Nephron progenitor cell (in vitro differentiated cells): Measurements from ENCODE around the gene CDC42BPA.

Experiments
- DNase-seq: peaks from one replicate; pipeline ENCODE4 v3.0.0; 2021
- H3K27ac Mint-ChIP-seq: 2 replicates; pipeline ENCODE4 v1.8.0; 2021; ENCODE audit warnings: mild to moderate bottlenecking, moderate library complexity, mixed read lengths
- H3K27me3 Mint-ChIP-seq: 2 replicates; pipeline ENCODE4 v1.8.0; 2021; ENCODE audit warnings: mild to moderate bottlenecking, low read depth, mixed read lengths; ENCODE audit not compliant: poor library complexity
- H3K36me3 Mint-ChIP-seq: 2 replicates; pipeline ENCODE4 v1.8.0; 2021; ENCODE audit warnings: low read depth, mixed read lengths
- H3K4me1 Mint-ChIP-seq: 2 replicates; pipeline ENCODE4 v1.8.0; 2021; ENCODE audit warnings: mixed read lengths
- H3K4me3 Mint-ChIP-seq: 2 replicates; pipeline ENCODE4 v1.8.0; 2021; ENCODE audit warnings: mild to moderate bottlenecking, moderate library complexity, mixed read lengths
- H3K9me3 Mint-ChIP-seq: 2 replicates; pipeline ENCODE4 v1.8.0; 2021; ENCODE audit warnings: mild to moderate bottlenecking, moderate library complexity, mixed read lengths
- TF ChIP-seq, protein P1 (sequence below): fragments of 200-600 bp; sonication (generic); IDR thresholded peaks from 2 replicates; pipeline ENCODE4 v1.5.0; 2021; ENCODE audit warnings: antibody characterized with exemption

CDC42BPA gene

DNA sequence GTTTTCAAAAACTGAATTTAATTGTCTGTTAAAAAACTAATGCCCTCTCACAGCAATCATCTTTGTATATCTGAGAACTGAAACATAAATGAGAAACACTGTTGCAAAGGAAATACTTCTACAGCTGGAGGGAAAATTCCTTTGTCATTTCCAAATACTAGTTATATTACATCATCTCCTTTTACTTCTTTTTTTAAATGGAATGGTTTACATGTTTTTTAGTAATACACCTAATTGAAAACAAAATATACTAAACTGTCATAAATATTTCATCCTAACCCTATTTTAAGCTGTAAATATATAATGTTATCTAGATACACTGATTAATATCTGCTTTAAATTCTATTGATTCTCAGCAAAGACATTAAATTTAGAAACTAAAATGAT, 19.1 kb downstream of the CDC42BPA start:
- peaks cover 15% of the 10 kb centered on the region for H3K36me3 Mint-ChIP-seq
- no peak overlapping the region for H3K4me3 Mint-ChIP-seq
- no peaks in the 10 kb centered on the region for H3K4me1 Mint-ChIP-seq
- H3K9me3 Mint-ChIP-seq, result peaks cover 3% of the 10 kb centered on the region
- H3K27ac Mint-ChIP-seq, result no peak overlapping the region
- TF ChIP-seq, protein P1, sequence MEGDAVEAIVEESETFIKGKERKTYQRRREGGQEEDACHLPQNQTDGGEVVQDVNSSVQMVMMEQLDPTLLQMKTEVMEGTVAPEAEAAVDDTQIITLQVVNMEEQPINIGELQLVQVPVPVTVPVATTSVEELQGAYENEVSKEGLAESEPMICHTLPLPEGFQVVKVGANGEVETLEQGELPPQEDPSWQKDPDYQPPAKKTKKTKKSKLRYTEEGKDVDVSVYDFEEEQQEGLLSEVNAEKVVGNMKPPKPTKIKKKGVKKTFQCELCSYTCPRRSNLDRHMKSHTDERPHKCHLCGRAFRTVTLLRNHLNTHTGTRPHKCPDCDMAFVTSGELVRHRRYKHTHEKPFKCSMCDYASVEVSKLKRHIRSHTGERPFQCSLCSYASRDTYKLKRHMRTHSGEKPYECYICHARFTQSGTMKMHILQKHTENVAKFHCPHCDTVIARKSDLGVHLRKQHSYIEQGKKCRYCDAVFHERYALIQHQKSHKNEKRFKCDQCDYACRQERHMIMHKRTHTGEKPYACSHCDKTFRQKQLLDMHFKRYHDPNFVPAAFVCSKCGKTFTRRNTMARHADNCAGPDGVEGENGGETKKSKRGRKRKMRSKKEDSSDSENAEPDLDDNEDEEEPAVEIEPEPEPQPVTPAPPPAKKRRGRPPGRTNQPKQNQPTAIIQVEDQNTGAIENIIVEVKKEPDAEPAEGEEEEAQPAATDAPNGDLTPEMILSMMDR, result no peak
- no peaks in the 10 kb centered on the region for H3K27me3 Mint-ChIP-seq
- no peak for DNase-seq

DNA sequence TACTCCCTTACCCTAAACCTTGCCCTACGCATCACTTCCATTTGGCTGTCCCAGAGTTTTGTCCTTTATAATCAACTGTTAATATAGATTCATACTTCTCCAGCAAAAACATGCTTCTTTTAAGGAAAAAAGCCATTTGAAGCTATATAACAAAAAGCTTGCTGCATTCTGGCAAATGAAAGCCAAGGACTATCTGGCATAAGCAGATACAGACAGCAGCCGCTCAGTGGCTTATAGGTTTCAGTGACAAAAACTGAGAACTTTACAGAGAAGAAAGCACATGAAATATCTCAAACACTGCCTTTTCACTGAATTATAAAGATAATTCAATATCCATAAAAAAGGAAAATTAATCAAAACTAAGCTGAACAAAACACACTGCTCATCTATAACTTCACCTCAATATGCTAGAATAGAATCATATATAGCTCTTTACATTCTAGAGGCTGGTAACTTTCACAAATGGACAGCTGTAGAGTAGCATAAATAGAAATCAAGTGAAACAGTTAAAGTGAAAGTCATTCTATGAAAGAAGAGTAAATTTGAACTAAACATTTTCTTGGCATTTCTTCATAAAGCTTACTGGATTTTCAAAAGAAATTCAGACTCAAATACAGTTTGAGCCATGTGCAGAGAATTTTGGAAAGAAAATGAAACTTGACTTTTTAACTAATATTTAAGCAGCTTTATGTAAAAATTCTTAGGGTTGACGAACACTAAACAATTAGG, 19.6 kb downstream of the CDC42BPA start:
- Mint-ChIP-seq H3K27me3 (no peaks in the 10 kb centered on the region), H3K4me3 (no peak overlapping the region), H3K36me3 (peaks cover 15% of the 10 kb centered on the region), H3K9me3 (peaks cover 3% of the 10 kb centered on the region), H3K4me1 (no peaks in the 10 kb centered on the region), H3K27ac (no peak overlapping the region)
- DNase-seq, result no peak
- TF ChIP-seq, protein P1, result no peak

DNA sequence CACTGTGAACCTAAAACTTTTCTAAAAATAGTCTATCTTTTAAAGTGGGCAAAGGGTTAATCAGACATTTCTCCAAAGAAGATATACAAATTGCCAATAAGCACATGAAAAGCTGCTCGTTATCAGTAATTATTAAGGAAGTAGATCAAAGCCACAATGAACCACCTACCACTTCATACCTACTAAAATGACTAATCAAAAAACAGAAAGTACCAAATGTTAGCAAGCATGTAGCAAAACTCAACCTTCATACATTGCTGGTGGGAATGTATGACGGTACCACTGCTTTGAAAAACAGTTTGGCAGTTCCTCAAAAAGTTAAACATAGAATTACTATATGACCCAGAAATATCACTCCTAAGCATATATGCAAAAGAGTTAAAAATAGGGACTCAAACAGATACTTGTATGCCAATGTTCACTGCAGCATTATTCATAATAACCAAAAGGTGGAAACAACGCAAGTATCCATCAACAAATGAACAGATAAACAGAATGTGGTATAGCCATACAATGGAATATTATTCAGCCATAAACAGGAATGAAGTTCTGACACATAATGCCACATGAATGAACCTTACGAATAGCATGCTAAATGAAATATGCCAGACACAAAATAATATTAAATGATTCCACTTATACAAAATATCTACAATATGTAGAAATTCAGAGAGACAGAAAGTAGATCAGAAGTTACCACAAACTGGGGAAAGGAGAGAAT, 21.1 kb downstream of the CDC42BPA start:
- Mint-ChIP-seq H3K27ac (no peak overlapping the region), H3K9me3 (peaks cover 8% of the 10 kb centered on the region), H3K4me1 (no peaks in the 10 kb centered on the region), H3K4me3 (no peak overlapping the region), H3K36me3 (peaks cover 23% of the 10 kb centered on the region), H3K27me3 (no peaks in the 10 kb centered on the region)
- DNase-seq, result no peak
- TF ChIP-seq, protein P1, result no peak

DNA sequence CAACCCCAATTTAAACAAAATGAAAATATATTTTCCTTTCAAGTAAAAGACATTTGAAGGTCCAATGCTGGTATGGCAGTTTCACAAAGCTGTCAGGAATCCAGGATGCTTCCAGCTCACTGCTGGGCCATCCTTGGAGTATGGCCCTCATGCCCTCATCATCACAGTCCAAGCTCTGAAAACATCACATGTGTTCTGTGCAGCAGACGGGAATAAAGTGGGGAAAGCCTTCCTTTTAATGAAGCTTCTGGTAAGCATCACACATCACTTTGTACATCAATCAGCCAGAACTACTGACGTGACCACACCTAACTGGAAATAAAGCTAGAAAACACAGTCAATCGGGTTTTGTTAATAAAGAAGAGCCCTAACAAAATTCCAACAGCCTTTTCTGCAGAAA, 22.7 kb downstream of the CDC42BPA start:
- Mint-ChIP-seq H3K27me3 (no peaks in the 10 kb centered on the region), H3K9me3 (peaks cover 8% of the 10 kb centered on the region), H3K36me3 (peaks cover 32% of the 10 kb centered on the region), H3K4me3 (no peak overlapping the region), H3K27ac (no peak overlapping the region), H3K4me1 (no peaks in the 10 kb centered on the region)
- no peak for DNase-seq
- TF ChIP-seq, protein P1, result no peak

DNA sequence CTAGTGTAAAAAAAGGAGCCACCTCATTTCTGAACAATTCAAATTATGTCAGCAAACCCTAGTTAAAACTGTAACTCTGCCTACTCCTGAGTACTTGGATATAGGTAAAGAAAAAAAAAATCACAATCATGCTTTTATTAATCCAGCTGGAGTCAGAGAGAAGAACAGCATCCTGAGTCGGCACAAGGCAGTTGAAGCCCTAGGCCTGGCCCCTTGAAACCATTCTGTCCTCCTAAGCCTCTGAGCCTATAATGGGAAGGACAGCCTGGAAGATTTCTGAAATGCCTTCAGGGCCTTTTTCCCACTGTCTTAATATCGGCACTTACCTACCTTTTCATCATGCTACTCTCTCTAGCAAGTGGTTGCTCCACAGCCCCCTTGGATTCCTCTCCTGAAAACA, 32.5 kb downstream of the CDC42BPA start:
- Mint-ChIP-seq H3K27me3 (no peaks in the 10 kb centered on the region), H3K4me1 (no peaks in the 10 kb centered on the region), H3K27ac (no peak overlapping the region), H3K9me3 (peaks cover 53% of the 10 kb centered on the region), H3K36me3 (peaks cover 66% of the 10 kb centered on the region), H3K4me3 (no peak overlapping the region)
- TF ChIP-seq, protein P1, result no peak
- DNase-seq, result no peak

DNA sequence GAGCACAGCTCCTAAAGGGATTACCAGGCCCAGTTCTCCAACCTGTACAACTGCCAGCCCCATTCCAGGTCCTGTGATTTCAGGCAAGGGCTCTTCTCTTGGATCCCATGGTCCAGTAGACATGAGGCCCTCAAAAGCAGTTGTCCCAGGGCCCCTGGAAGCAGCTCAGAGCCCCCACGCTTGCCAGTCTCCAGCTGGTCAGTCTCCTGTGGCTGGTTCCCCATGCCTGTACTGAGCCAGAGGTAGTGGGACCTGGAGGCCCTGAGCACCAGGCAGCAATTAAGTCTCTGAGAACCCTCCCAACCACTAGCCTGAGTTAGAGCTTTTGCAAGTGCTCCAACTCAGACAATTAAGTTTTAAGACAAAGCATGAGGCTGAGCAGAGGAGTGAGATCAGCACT, 36.9 kb downstream of the CDC42BPA start:
- H3K27me3 Mint-ChIP-seq, result no peaks in the 10 kb centered on the region

More for the DNA sequence above, 36.9 kb downstream of the CDC42BPA start:
- Mint-ChIP-seq H3K36me3 (peaks cover 58% of the 10 kb centered on the region), H3K9me3 (peaks cover 52% of the 10 kb centered on the region), H3K4me1 (no peaks in the 10 kb centered on the region), H3K4me3 (no peak overlapping the region), H3K27ac (no peak overlapping the region)
- TF ChIP-seq, protein P1, result no peak
- no peak for DNase-seq
